HG03521 (cell line): ENCODE results near the gene RIC1.
"Not testable (repeated sequence)": the region's sequence is repeated elsewhere in the genome, so short reads cannot be mapped to it uniquely, and the experiment has no call there.

ENCODE experiments used
- ATAC-seq: cut with Tn5 transposase; IDR thresholded peaks from one replicate; pipeline ENCODE4 v1.9.1; 2021; ENCODE audit warnings: mild to moderate bottlenecking, moderate library complexity; ENCODE audit not compliant: unreplicated experiment

The RIC1 gene

DNA sequence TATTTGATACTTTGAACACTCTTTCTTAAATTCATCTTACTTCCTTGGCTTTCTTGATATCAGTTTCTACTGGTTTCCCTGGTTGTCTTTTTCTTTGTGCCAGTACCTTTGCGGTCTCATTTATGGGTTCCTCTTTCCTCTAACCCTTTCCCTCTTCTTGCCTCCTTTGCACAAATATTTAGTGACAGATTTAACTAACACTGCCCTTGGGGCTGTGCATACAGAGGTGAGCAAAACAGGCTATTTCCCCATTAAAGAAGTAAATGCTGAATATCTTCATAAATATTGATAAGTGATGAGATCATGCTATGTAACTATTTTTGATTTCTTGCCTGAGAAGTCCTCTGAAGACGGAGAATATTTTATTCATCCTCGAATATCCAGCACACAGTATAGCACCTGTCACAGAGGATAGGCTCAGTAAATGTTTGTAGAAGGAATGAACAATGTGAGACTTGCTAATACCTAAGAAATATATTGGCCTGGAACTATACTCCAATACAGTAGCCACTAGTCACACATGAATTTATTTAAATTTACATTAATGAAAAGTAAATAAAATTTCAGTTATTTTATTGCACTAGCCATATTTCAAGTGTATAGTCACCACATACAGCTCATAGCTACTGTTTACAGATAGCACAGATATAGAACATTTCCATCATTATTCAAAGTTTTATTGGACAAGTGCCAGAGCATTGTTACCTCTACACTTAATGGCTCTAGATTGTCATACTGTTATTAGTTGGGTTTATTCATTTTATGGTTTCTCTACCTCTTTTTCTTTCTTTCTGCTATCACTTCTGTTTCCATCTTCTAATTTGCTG is 90.4 kb downstream of the RIC1 start:
- ATAC-seq: no peak

DNA sequence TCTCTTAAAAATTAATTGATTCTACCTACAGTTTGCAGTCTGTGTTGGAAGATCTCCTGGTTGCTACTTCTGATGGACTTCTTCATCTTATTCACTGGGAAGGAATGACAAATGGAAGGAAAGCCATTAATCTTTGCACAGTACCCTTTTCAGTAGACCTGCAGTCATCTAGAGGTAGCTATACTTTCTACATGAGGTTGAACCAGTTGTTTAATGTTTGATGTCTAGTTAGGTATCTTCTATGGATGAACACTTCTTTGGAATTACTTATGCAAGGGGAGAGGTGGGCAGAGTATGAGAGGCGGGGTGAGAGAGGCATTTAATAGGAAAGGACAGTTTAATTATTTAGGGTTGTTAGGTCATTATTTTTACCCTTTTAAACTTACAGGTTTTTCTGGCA is 91.2 kb downstream of the RIC1 start:
- no peak for ATAC-seq

DNA sequence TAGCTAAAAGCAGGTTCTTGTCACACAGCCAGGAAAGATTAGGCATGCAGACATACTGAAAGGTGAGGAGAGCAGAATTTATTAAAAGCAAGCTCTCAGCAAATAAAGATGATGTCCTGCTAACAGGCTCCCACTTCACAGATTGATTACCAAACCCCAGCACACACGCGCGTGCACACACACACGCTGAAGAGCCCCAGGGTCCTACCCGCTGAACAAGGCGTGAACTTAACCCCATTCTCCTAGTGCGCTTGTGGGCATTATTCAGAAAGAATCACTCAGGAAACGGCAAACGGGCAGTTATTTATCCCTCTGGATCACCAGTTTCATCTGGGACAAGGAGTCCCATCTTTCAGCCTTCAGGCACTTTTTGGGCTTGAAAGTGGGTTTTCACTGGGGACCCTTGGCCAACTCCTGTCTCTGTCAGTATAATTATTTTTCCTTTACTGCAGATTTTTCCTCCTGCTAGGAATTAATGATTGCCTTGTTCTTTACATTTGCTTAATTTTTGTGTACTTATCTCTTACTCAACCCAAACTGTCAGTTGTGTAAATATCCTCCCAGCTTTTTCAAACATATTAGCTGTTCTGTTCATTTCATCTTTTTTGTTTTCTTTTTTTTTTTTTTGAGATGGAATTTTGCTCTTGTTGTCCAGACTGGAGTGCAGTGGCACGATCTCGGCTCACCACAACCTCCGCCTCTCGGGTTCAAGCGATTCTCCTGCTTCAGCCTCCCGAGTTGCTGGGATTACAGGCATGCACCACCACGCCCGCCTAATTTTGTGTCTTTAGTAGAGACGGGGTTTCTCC is 92.6 kb downstream of the RIC1 start:
- ATAC-seq: no peak

DNA sequence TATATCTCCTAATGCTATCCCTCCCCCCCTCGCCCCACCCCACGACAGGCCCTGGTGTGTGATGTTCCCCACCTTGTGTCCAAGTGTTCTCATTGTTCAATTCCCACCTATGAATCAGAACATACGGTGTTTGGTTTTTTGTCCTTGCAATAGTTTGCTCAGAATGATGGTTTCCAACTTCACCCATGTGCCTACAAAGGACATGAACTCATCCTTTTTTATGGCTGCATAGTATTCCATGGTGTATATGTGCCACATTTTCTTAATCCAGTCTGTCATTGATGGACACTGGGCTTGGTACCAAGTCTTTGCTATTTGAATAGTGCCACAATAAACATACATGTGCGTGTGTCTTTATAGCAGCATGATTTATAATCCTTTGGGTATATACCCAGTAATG is 93.8 kb downstream of the RIC1 start:
- not testable (repeated sequence) for ATAC-seq

DNA sequence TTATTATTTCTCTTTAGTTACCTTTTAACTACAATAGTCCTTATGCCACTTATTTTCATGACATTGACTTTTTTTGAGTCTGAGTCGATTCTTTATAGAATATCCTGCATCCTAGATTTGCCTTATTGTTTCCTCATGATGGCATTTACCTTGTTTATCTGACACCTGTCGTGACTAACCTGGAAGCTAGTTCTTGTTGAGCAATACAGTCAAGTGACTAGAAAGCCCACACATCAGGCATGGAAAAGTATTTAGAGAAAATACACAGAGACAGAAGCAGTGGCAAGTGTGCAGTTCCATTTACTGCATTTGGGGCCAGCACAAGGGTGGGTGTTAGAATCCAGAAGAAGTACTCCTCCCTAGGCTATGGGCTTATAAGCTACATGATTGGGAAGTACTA is 106.2 kb downstream of the RIC1 start:
- no peak for ATAC-seq

DNA sequence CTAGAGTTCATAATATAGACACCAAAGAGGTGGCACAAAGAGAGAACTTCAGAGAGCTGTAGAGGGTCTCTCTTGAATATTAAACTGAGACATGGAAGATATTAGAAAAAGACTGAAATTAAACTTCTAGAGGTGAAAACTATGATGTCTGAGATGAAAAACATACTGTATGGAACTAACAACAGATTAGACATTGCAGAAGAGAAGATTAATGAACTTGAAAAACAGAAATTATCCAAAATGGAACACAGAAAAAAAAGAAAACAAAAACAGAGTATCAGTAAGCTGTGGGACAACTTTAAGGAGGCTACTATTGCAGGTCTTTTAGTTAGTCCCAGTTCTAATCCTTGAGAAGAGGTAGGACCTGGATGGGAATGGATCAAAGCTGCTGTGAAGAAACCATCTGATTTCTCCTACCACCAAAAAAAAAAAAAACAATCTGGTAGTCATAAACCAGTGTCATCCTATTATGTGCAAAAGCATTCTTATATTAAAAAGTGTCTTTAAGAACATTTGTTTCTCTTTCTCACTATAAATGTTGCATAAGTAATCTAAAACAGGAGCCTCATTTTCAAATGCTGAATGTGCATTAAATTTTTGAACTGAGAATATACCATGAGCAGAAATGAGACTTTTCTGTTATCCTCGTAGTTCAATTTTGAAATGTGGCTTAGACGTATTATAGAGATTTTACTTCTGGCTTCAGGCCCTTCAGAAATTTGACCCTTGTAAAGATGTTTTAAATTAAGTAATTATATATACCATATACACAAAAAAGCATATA is 107.8 kb downstream of the RIC1 start:
- ATAC-seq: no peak

DNA sequence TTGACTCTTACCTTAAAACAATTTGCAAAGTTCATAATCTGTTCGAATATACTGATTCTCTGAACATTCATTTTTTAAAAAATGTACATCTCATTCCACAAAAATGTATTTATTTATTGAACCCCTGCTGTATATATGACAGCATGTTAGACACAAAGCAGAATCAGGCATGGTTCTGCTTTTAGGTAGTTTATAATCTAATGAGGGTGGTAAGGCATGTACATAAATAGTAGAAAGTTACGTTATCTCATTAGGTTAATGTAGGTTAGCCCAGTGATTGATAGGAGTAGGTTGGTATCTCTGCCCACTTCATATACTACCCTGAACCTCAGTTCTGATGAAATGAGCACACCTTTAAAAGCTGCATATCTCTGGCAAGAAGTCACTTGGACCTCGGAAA is 114.2 kb downstream of the RIC1 start:
- no peak for ATAC-seq

DNA sequence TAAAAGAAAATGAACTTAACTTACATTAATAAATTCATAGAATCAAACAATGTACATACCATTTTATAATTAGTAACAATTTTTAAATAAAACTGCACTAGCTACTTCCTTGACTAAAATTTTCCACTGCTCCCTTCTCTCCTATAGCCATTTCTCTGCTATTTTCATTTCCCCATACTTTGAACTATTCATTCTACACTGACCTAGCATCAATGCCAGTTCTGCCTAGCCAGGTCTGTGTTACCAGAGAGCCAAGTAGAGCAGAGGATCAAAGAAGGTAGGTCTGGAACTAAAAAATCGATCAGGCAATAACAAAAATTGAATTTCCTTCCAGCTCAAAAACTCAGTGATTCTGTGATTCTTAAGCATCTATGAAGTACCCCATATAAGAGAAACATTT is 119.5 kb downstream of the RIC1 start:
- no peak for ATAC-seq

DNA sequence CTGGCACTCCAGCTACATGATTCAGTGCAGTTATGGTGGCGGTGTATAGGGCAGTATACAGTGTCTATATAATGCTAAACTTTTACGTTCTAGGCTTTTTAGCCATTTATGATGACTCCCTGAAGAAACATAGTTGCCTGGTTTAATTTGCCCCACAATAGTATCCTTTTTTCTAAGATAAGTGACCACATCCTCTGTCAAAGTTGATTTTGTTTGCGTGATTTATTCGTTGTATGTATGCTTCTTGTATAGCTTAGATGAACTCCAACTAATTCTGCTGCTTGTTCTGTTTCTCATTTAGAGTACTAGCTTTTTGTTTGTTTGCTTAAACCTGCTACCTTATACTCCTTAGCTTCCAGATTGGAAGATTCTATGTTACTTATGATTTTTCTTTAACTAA is 120.4 kb downstream of the RIC1 start:
- ATAC-seq: no peak

DNA sequence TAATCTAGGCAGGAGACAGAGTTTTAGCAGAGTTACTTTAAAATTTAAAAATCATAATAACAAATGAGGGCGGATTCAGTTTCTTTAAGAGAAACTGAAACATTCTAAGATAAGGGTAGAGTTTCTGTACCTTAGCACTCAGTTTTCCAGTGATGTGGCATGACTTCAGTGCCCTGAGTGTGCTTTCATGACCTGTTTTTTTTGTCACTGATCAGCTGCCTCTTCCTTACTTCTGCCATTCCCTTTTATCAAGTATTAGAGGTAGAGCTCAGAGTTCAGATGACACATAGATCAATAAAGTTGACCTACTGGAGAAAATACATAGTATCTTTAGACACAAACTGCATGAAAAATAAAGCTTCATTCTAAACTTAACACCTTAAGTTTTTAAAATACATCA is 121.7 kb downstream of the RIC1 start:
- no peak for ATAC-seq

DNA sequence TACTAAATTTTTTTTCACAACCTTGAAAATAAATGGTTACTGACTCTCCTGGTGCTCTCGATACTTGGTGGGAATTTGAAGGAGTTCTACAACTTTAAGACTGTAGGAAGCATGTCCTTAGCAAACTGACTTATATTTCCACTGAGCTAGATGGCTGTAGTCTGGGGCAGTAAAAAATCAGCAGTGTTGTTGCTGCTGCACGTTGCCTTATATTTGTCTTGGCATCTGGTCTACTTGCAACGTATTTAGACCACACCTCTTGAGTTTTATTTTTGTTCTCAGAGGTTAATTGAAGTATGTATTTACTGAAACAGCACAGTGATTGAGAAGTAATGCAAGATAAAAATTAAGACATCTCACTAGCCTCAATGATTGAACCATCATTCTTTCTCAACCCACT is 127.7 kb downstream of the RIC1 start:
- no peak for ATAC-seq

DNA sequence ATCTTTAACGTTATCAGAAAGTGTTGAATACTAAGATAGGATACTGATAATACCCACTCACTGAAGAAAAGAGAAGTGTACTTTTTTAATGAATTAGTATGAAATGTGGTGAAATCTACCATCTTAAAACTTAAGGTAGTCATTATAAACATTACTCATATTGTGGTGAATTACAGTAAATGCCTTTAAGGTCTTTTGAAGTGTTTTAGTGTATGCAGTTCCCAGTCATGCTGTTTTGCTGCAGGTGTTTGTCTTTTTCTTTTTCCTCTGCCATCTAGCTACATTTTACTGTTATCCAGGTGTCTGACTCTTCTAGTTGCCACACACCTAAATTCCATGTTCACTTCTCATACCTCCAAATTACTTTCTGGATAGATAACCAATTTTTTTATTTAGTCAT is 131.4 kb downstream of the RIC1 start:
- ATAC-seq: no peak

DNA sequence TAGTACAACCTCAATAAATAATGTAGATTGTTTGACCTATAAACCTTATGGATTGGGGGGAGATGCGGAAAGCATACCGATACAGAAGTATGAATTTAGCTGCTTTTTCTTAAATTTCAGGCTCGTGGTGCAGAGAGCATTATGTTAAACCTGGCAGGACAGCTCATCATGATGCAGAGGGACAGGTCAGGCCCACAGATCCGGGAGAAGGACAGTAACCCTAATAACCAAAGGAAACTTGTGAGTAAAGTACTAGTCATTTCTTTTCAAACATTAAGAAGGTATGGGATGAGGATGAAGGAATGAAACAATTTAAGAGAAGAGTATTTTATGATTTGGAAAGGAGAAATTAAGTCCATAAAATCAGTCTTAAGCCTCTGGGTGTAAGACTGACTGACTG is 133.5 kb downstream of the RIC1 start:
- no peak for ATAC-seq

DNA sequence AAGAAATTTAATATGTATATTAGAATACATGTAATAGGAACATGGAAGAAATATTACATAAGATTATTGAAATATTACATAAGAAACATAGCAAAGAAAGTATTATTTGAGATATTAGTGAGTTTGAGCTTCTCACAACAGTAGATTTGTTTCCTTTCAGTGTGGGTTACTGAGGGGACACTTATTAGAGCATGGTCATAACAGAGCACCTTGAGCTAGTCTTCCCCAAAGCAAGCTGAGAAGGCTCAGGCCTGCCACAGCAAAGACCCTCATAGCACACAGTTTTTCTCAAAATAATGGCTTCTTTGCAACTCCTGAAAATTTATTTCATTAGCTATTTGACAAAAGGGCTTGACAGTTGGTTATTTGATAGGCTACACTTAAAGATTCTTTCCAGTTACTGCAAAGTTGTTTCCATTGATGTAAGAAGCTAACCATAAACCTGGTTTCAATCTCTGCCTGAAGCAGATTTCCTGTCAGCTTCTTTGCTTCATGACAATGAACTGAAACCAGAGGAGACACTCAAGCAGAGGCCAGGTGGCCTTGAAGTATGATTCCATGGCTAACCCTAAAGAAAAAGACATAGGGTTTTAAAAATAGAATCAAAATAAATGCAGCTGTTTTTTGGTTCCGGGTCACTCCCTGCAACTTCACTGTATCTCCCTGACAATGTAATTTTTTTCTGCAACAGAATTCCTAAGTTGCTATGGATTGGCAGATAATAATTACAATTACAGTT is 135.4 kb downstream of the RIC1 start:
- ATAC-seq: peak; percentile 71

DNA sequence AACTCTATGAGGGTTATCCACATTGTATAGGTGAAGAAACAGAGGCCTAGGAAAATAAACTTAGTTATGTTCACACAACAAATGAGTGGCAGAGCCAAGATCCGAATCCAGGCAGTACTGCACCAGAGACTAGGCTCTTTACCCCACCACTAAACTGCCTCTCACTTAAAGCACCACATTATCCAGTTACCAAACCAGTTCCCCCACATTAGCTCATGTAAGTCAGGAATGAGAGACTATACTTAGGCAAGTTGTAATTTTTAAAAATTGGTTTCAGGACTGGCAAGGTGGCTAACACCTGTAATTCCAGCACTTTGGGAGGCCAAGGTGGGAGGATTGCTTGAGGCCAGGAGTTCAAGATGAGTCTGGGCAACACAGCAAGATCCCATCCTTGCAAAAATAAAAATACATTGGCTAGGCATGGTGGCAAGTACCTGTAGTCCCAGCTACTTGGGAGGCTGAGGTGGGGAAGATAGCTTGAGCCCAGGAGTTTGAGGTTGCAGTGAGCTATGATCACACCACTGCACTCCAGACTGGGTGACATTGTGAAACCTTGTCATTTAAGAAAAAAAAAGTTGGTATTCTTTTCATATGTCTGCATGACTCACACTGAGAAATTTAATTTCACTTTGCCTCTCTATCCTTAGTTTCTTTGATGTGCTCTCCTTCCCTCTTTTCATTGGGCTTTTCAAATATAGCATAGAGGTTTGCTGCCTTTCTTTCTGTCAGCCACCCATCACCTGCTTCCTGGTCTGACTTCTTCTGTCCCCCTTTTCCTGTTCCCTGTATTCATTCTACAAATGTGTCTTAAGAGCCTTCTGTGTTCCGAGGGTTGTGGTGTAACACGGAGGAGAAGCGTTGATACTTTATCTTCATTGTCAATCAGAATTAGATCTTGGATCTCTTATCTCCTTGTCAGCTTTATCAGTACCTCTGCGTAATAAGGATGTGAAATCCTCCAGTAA is 139.3 kb downstream of the RIC1 start:
- ATAC-seq: peak; percentile 42

DNA sequence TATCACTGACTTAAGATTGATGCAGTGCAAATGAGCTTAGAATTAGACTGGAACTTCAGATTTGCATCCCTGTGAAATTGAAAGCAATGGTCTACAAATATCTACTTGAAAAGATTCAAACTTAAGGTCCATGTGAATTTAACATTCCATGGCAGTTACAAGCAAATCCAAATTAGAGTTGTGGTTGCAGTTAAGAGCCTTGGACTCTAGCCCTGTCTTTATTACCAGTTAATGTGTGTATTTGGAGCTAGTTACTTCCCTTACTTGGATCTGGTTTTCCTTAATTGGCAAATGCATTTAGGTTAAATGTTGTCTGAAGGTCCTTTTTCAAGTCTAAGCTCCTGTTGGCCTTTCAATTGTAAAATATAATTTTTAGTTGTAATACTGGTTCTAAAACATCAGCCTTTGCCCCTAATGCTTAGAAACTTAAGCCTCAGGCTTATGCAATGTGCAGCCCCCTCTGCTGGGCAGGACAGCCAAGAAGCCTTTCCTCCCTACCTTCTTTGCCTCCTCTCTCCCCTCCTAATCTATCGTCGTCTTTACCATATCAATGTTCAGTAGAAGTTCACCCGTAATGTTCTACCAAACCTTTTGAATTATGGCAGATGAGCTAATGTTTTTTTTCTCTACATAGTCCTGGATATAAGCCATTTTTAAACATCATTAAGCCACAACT is 144.6 kb downstream of the RIC1 start:
- ATAC-seq: no peak

DNA sequence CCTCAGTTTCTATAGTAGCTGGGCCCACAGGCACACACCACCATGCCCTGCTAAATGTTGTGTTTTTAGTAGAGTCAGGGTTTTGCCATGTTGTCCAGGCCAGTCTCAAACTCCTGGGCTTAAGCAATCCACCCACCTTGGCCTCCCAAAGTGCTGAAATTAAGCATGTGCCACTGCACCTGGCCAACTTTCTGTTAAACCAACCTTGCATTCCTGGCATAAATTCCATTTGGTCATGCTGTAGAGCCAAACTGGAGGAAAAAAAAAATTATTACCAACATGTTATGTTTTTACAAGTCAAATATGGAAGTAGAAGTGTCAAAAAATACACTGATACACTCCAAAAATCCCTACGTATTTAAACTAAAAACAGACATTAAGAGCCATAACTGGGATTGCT is 149.9 kb downstream of the RIC1 start:
- no peak for ATAC-seq

DNA sequence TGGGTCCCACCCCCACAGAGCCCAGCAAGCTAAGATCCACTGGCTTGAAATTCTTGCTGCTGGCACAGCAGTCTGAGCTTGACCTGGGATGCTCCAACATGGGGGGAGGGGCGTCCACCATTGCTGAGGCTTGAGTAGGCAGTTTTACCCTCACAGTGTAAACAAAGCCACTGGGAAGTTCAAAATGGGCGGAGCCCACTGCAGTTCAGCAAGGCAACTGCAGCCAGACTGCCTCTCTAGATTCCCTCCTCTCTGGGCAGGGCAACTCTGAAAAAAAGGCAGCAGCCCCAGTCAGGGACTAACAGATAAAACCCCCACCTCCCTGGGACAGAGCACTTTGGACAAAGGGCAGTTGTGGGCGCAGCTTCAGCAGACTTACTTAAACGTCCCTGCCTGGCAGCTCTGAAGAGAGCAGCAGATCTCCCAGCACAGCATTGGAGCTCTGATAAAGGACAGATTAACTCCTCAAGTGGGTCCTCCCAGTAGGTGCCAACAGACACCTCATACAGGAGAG is 150.9 kb downstream of the RIC1 start:
- not testable (repeated sequence) for ATAC-seq

DNA sequence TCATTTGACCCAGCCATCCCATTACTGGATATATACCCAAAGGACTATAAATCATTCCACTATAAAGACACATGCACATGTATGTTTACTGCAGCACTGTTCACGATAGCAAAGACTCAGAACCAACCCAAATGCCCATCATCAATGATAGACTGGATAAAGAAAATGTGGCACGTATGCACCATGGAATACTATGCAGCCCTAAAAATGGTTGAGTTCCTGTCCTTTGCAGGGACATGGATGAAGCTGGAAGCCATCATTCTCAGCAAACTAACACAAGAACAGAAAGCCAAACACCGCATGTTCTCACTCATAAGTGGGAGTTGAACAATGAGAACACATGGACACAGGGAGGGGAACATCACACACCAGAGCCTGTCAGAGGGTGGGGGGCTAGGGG is 154.5 kb downstream of the RIC1 start:
- ATAC-seq: not testable (repeated sequence)
